Posterior cingulate gyrus (tissue), 11 donors: ENCODE results near the gene SLC50A1.
"Not testable (repeated sequence)": the region's sequence is repeated elsewhere in the genome, so short reads cannot be mapped to it uniquely, and the experiment has no call there.

Experiments
- DNase-seq, 10 donors: peaks; one replicate each; pipeline versions ENCODE4 v3.0.0 to v3.0.0-alpha.2; 2020 to 2021; ENCODE audit warnings: mixed read lengths in 3 of 10
- intact Hi-C: fragments of 100-400 bp; cut with DNase I; formaldehyde crosslinking; loops from one replicate; pipeline ENCODE4 v1.15.1; 2023

SLC50A1 gene

DNA sequence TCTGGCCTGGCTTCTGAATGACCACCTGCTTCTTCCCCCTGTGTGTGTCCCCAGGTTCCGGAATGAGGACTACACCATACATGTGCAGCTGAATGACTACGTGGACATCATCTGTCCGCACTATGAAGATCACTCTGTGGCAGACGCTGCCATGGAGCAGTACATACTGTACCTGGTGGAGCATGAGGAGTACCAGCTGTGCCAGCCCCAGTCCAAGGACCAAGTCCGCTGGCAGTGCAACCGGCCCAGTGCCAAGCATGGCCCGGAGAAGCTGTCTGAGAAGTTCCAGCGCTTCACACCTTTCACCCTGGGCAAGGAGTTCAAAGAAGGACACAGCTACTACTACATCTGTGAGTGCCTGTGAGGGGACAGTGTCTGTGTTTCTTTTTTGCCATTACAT is 4.4 kb upstream of the SLC50A1 start:
- intact Hi-C loops: no loop called here
- peak in 1 of 10 donors; percentile 73 for DNase-seq

DNA sequence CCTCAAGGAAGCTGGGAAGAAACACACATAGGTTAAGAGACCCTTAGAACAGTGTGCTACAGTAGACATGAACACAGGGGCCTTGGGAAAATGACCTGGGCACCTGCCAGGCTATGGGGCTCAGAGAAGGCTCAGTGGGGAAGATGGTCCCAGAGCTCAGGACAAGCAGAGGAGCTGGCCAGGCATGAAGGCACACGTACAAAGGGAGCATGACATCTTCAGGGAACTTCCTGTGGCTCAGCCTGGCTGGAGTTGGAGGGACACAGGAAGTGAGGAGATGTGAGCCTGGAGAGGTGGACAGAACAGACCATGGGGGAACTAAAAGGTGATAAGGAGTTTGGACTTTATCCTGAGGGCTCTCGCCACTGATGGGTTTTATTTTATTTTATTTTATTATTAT is 3.8 kb upstream of the SLC50A1 start:
- intact Hi-C loops: no loop called here
- no peak for DNase-seq

DNA sequence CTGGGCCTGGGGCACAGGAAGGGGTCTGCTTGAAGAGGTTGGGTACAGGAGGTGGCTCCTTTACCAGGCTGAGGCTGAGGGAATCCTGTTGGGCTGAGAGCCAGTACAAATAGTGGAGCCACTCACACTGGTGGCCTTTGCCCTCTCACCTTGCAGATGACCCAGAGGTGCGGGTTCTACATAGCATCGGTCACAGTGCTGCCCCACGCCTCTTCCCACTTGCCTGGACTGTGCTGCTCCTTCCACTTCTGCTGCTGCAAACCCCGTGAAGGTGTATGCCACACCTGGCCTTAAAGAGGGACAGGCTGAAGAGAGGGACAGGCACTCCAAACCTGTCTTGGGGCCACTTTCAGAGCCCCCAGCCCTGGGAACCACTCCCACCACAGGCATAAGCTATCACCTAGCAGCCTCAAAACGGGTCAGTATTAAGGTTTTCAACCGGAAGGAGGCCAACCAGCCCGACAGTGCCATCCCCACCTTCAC is 1.8 kb upstream of the SLC50A1 start:
- no peak for DNase-seq
- intact Hi-C loops: no loop called here

DNA sequence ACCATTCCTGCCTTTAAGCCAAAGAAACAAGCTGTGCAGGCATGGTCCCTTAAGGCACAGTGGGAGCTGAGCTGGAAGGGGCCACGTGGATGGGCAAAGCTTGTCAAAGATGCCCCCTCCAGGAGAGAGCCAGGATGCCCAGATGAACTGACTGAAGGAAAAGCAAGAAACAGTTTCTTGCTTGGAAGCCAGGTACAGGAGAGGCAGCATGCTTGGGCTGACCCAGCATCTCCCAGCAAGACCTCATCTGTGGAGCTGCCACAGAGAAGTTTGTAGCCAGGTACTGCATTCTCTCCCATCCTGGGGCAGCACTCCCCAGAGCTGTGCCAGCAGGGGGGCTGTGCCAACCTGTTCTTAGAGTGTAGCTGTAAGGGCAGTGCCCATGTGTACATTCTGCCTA is 1.3 kb upstream of the SLC50A1 start:
- intact Hi-C loops: no loop called here
- no peak for DNase-seq

DNA sequence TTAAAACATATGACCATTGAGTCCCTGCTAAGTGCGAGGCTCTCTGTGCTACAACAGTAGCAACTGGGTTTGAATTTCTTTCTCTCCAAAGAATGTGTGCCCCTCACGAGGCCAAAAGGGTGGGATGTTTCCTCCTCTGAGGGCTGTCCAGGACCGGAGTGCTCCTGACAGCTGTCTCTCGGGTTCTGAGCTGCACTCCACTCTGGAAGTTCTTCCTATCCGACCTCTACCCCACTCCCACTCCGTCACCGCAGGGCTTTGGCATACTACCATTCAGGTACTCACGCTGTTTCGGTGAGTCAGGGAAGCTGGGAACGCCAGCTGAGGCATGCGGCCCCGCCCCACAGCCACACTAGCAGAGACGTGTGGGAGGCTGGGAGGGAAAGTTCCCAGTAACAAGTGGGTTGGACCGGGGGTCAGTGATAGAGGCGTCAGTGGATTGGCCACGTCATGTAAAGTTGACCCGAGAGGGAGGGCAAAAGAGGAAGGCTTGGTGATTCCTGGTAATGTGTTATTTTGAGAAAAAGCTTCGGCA is 705 bp upstream of the SLC50A1 start:
- intact Hi-C loops: no loop called here
- peak in 8 of 10 donors; percentile 24 to 94 (median 64) for DNase-seq

DNA sequence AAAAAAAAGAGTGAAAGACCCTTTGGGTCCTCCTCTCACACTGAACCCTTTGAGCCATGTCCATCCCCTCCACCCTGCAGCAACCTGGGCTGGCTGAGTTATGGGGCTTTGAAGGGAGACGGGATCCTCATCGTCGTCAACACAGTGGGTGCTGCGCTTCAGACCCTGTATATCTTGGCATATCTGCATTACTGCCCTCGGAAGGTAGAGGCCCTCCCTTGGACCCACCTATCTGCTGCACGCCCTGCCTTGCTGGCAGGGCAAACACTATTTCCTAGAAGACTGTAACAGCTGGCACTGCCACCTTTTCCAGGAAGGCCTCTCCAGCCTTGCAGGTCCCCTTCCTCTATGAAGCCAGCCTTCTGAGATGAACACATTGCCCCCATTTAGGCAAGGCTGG is 1.1 kb downstream of the SLC50A1 start:
- no peak for DNase-seq
- intact Hi-C loops: no loop called here

DNA sequence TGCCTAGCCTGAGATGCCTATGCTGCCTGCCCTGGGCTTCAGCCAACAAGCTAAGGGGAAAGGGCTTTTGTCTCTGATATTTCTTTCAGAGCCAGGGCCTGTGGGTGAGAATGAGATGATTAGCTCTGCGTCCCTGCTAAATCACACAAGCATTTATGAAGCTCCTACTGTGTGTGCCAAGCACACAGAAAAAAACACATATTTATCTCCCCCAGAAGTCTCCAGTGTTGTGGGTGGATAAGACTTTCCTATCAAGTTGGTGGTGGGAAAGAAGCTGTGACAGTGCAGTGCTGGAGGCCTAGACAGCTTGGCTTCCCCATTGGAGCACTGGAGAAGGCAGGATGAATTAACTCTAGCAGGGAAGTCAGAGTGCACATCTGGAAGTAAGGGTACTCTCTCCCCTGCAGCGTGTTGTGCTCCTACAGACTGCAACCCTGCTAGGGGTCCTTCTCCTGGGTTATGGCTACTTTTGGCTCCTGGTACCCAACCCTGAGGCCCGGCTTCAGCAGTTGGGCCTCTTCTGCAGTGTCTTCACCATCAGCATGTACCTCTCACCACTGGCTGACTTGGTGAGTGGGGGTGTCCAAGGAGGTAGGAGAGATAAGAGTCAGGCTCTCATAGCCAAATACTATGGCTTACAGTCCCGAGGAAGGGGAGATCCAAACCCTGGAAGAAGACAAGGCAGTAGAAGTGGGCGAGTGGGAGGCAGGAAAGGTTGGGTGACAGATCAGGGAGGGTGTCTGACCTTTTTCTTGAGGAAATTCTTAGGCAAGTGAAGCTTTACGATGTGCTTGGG is 1.7 kb downstream of the SLC50A1 start:
- no peak for DNase-seq
- intact Hi-C loops: no loop called here

DNA sequence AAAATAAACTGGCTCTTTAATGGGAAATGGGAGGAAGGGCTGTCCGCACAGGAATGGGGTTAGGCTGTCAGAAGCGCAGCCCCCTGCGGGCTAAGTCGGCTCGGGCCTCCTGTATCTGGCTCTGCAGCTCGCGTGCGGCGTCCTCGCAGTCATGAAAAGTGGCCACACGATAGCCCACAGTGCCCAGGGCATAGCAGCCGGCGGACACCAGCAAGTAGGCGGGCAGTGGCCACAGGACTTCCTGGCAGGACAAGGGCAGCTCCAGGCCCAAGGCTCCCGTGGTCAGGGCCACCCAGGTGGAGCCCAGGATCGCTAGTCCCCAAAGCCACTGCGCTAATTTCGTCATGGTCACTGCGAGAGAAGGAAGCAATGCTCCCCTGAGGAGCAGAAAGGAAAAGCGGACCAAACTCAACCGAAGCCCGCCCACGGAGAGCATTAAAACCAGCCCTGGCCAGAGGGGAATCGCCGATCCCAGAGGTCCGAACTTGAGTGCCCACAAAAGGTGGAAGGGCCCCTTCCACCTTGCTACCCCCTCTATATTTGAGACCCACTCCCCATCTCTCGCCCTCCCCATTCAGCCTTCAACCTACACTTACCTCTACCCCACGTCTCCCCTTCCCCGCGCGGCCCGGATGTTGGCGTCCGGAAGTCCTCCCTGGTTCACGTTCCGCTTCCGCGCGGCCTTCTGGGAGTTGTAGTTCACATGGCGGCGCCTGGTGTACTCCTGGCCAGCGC is 4.4 kb downstream of the SLC50A1 start, which contains the start of gene DPM3:
TSS of gene DPM3 (minus strand) at position 637 of the 735 bp plus-strand sequence. CDS start at position 346, 291 bp downstream.
- intact Hi-C loops: no loop called here

DNA sequence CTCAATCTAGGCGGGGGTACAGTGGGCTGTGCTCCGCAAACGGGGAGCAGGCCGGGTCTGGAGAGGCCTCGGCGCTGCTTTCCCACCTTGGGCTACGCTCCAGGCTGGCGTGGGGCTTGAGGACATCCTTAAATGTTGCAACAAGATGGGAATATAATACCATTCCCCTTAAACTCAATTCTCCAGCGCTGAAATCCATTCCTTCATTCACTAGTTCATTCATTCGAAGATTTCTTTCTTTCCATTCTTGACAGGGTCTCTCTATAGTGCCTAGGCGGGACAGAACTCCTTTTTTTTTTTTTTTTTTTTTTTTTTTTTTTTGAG is 4.9 kb downstream of the SLC50A1 start:
- DNase-seq: no peak
- intact Hi-C loops: no loop called here

More for the DNA sequence above, 4.4 kb downstream of the SLC50A1 start, which contains the start of gene DPM3:
- peak; percentile 87 to 99 (median 94) for DNase-seq

DNA sequence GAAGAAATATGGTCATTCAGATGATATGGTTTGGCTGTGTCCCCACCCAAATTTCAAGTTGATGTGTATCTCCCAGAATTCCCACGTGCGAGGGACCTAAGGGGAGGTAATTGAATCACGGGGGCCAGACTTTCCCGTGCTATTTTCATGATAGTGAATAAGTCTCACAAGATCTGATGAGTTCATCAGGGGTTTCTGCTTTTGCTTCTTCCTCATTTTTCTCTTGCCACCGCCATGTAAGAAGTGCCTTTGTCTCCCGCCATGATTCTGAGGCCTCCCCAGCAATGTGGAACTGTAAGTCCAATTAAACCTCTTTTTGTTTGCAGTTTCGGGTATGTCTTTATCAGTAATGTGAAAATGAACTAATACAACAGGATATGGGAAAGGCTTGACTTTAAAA is 6.1 kb downstream of the SLC50A1 start:
- intact Hi-C loops: no loop called here
- no peak for DNase-seq

DNA sequence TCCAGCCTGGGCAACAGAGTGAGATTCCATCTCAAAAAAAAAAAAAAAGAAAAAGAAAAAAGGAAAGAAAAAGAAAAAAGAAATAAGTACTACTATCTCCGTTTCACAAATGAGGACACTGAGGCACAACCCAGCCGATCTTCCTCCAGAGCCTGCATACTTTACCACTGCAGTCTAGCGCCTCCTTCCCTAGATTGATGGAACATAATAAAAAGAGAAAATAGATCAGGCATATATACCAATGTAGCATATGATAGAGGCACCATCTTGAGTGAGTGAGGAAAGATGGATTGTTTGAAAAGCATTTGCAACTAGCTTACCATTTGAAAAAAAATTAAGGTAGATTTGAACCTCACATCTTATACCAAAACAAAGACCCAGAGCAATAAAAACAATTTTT is 9.8 kb downstream of the SLC50A1 start:
- no peak for DNase-seq
- intact Hi-C loops: no loop called here

DNA sequence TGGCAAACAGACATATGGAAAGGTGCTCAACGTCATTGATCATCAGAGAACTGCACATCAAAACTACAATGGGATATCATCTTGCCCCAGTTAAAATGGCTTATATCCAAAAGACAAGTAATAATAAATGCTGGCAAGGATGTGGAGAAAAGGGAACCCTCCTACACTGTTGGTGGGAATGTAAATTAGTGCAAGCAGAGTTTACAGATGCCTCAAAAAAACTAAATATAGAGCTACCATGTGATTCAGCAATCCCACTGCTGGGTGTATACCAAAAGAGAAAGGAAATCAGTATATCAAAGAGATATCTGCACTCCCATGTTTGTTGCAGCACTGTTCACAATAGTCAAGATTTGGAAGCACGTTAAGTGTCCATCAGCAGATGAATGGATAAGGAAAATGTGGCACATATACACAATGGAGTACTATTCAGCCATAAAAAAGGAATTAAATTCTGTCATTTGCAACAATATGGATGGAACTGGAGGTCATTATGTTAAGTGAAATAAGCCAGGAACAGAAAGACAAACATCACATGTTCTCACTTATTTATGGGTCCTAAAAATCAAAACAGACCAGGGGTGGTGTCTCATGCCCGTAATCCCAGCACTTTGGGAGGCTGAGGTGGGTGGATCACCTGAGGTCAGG is 20.5 kb downstream of the SLC50A1 start:
- intact Hi-C loops, DNase-seq: not testable (repeated sequence)

DNA sequence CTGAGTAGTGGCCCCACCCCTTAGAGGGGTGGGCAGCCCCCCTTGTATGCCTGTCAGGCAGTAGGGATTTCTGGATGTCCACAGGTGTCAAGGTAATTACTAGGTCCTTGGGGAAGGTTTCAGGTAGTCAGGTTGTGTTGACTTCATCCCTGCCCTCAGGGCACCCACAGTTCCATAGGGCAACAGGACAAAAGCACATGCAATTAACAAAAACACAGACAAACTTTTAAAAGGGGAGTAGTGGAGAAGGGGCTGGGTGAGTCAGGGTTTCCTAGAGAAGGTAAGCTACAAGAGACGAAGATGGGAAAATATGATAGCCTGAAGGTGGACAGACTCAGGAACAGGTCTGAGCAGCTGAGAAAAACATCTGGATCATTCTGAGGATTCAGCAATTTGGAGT is 23.3 kb downstream of the SLC50A1 start:
- intact Hi-C loops: no loop called here
- peak in 1 of 10 donors; percentile 8 for DNase-seq

DNA sequence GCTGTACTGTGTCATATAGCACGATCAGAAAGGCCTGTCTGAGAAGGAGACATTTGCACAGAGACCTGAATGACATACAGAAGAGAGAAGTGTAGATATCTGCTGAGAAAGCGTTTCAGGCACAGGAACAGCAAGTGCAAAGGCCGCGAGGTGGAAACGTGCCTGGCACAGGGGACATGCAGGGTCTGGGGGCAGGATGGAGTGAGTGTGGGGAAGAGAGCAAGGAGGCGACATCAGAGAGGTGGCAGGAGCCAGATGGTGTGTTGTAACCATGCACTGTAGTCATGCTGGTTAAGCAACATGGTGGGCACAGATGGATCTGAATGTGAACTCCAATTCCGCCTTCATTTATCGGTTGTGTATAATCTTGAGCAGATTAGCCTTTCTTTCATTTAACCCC is 24.5 kb downstream of the SLC50A1 start:
- peak in 2 of 10 donors; percentile 13 to 37 for DNase-seq
- intact Hi-C loops: no loop called here

DNA sequence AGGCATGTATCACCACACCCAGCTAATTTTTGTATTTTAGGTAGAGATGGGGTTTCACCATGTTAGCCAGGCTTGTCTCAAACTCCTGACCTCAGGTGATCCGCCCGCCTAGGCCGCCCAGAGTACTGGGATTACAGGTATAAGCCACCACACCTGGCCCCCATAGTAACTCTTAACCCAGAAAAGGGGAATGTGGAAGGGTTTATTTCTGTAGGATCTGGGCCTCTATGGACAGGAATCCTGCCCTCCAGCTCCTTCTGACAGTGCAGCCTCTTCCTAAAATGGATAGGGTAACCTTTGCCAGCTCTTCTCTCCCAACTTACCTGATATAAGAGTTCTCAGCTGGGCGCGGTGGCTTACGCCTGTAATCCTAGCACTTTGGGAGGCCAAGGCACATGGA is 27.0 kb downstream of the SLC50A1 start:
- DNase-seq: peak in 2 of 10 donors; percentile 9 to 27
- intact Hi-C loops: not testable (repeated sequence)

DNA sequence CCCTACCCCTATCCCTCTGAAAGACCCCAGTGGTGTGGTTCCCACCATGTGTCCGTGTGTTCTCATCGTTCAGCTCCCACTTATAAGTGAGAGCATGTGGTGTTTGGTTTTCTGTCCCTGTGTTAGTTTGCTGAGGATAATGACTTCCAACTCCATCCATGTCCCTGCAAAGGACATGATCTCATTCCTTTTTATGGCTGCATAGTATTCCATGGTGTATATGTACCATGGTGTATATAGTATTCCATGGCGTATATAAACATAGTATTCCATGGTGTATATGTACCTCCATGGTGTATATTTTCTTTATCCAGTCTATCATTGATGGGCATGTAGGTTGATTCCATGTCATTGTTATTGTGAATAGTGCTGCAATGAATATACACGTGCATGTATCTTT is 28.1 kb downstream of the SLC50A1 start:
- DNase-seq, intact Hi-C loops: not testable (repeated sequence)

DNA sequence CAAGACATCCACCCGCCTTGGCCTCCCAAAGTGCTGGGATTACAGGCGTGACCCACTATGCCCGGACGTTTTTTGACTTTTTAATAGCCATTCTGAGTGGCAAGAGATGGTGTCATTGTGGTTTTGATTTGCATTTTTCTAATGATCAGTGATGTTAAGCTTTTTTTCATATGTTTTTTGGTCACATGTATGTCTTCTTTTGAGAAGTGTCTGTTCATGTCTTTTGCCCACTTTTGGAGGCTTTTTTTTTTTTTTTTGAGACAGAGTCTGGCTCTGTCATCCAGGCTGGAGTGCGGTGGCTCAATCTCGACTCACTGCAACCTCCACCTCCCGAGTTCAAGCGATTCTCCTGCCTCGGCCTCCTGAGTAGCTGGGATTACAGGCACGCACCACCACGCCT is 29.0 kb downstream of the SLC50A1 start:
- intact Hi-C loops: not testable (repeated sequence)
- peak in 2 of 10 donors; percentile 29 to 35 for DNase-seq

DNA sequence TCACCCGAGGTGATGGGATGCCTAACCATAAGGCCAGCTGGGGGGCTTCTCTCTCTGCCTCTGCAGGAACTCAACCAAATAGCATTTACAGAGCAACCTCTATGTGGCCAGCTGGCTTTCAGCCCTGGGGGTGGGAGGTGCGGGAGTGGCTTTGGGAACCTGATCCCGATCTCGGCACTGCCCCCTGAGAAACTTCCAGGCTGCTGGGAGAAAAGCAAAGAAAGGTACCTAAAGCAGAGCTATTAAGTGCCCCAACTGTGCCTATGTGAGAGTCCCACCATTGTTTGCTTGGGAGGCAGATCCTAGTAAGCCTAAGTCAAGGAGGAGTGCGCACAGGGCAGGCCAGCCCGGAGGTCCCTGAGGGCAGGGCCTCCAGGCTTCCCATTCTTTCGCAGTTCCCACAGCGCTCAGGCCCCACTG is 30.4 kb downstream of the SLC50A1 start:
- intact Hi-C loops: loop anchor here (2.0 kb wide), 1 partner anchor 39 kb away; the partner anchor contains the start of gene EFNA1
- peak in 1 of 10 donors; percentile 45 for DNase-seq

DNA sequence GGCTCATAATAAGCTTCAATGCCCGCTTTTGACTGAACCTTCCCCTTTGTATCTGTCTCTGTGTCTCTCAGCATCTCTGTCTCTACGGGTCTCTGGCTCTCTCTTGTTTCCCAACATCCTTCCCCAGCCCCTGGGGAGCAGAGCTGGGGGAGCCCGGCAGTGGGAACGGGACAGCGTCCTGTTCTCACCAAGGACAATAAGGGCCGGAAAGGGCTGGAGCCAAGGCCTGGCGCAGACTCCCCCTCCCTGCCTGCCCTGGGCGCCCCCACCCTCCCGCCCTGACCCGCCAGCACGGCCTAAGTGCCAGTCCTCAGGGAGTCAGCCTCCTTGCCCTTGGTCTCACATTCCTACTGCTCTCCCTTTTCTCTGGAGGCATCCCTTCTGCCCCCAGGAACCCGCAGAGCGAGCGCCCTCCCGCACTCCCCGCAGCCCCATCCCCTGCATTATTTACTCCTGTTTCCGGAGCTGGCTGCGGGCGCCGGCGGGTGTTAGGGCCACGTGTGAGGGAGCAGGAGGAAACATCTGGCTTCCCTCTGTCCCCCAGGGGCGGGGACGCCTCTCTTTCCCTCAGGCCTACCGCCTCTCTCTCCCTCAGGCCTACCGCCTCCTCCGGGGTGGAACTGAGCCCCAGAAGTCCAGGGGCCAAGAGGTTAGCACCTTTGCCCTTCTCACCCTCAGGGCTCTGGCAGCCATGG is 31.0 kb downstream of the SLC50A1 start:
- peak in 9 of 10 donors; percentile 21 to 92 (median 44) for DNase-seq
- intact Hi-C loops: loop anchor here (2.0 kb wide), 1 partner anchor 40 kb away; the partner anchor contains the start of gene EFNA1
